ENCODE measurements around the gene PRTN3.
"Not testable (repeated sequence)": the region's sequence is repeated elsewhere in the genome, so short reads cannot be mapped to it uniquely, and the experiment has no call there.

PRTN3 gene

DNA sequence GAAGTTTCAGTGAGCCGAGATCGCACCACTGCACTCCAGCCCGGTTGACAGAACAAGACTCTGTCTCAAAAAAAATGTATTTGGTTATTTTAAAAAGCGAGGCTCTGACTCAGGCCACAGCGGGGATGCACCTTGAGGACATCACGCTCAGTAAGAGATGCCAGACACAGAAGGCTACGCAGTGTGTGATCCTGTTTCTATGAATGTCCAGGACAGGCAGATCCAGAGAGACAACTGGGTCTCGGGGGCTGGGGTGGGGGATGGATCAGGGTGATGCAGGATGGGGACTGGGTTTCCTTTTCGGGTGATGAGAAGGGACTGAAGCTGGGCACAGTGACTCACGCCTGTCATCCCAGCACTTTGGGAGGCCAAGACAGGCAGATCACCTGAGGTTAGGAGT, 46.8 kb downstream of the PRTN3 start:
- Histone ChIP-seq H4K5ac (ENCODE audit: low read length) (no peak overlapping the region), H3K56ac (ENCODE audit: low read length) (no peak overlapping the region), H2BK15ac (replicated peaks; ENCODE audit: low read depth) (no peak overlapping the region), H4K8ac (ENCODE audit: low read depth, low read length) (no peak overlapping the region), H3K4ac (ENCODE audit: low read depth, low read length) (no peak overlapping the region), H3K79me2 (ENCODE audit: control insufficient read depth, insufficient read depth, low read length) (peaks cover 3% of the 10 kb centered on the region), H3K9ac (ENCODE audit: low read length) (no peak overlapping the region), H2BK5ac (ENCODE audit: low read length) (no peak overlapping the region), H2BK120ac (ENCODE audit: low read depth, low read length) (no peak overlapping the region), H3K27me3 (ENCODE audit: insufficient read depth, low read length, poor library complexity) (no peaks in the 10 kb centered on the region), H3K4me2 (ENCODE audit: low read length) (no peak overlapping the region), H2AK5ac (ENCODE audit: low read length) (no peak overlapping the region), H3K4me1 (ENCODE audit: control insufficient read depth, low read depth, low read length) (no peaks in the 10 kb centered on the region), H3K79me1 (ENCODE audit: low read length) (no peaks in the 10 kb centered on the region), H3K4me3 (ENCODE audit: low read length) (no peak overlapping the region), H3K36me3 (ENCODE audit: control insufficient read depth, insufficient read depth, low read length) (peaks cover 2% of the 10 kb centered on the region), H3K27ac (ENCODE audit: low read depth, low read length) (no peak overlapping the region), H3K23ac (ENCODE audit: low read length) (no peak overlapping the region), H3K18ac (ENCODE audit: low read length) (no peak overlapping the region)
- no CpG with 5 or more reads among the region's 10 CpGs for WGBS (ENCODE audit: extremely low coverage, insufficient coverage, low lambda C conversion rate)
- no peak for DNase-seq

DNA sequence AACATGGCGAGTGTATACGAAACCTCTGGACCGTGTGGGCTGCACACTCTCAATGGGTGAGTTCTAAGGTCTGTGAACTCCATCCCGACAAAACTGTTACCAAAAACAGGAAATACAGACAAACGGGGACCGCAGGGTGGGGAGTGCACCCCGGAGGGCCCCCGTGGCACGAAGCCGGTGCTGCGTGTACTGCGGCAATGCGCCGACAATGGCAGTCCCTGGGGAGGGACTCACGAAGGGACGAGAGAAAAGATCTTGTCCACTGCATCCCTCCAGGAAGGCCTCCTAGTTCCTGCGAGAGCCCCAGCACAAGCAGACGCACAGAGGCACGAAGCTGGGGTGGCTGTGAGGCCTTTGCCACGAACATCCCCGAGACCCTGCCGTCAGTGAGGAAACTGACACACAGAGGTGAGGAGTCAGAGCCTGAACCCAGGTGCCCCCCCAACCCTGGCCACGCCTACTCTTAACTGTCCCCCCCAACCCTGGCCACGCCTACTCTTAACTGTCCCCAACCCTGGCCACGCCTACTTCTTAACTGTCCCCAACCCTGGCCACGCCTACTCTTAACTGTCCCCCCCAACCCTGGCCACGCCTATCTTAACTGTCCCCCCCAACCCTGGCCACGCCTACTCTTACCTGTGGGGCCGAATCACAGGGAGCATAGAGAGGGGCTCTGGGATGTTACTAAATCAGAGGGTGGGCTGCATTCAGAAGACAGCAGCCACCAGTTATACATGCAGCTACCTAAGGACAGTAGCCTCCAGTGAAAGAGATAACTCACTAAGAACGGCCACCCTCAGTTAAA, 48.0 kb downstream of the PRTN3 start:
- no peak for DNase-seq
- no peak overlapping the region for H2AK5ac ChIP-seq (ENCODE audit: low read length)
- WGBS (ENCODE audit: extremely low coverage, insufficient coverage, low lambda C conversion rate): no CpG with 5 or more reads among the region's 30 CpGs
- no peak overlapping the region for H3K23ac ChIP-seq (ENCODE audit: low read length)
- peaks cover 2% of the 10 kb centered on the region for H3K36me3 ChIP-seq (ENCODE audit: control insufficient read depth, insufficient read depth, low read length)
- no peaks in the 10 kb centered on the region for H3K4me1 ChIP-seq (ENCODE audit: control insufficient read depth, low read depth, low read length)
- peaks cover 3% of the 10 kb centered on the region for H3K79me2 ChIP-seq (ENCODE audit: control insufficient read depth, insufficient read depth, low read length)
- H4K5ac ChIP-seq (ENCODE audit: low read length): no peak overlapping the region
- H3K4ac ChIP-seq (ENCODE audit: low read depth, low read length): no peak overlapping the region
- no peak overlapping the region for H2BK120ac ChIP-seq (ENCODE audit: low read depth, low read length)
- H3K79me1 ChIP-seq (ENCODE audit: low read length): no peaks in the 10 kb centered on the region
- H3K9ac ChIP-seq (ENCODE audit: low read length): no peak overlapping the region
- H3K18ac ChIP-seq (ENCODE audit: low read length): no peak overlapping the region
- no peak overlapping the region for H3K27ac ChIP-seq (ENCODE audit: low read depth, low read length)
- no peak overlapping the region for H3K4me3 ChIP-seq (ENCODE audit: low read length)
- no peak overlapping the region for H2BK15ac ChIP-seq (replicated peaks; ENCODE audit: low read depth)
- H2BK5ac ChIP-seq (ENCODE audit: low read length): no peak overlapping the region
- no peak overlapping the region for H4K8ac ChIP-seq (ENCODE audit: low read depth, low read length)
- no peaks in the 10 kb centered on the region for H3K27me3 ChIP-seq (ENCODE audit: insufficient read depth, low read length, poor library complexity)
- H3K4me2 ChIP-seq (ENCODE audit: low read length): no peak overlapping the region
- H3K56ac ChIP-seq (ENCODE audit: low read length): no peak overlapping the region

- no peak overlapping the region for H4K5ac ChIP-seq (ENCODE audit: low read length)
- no peak overlapping the region for H2AK5ac ChIP-seq (ENCODE audit: low read length)
- H3K4ac ChIP-seq (ENCODE audit: low read depth, low read length): no peak overlapping the region
- no CpG with 5 or more reads among the region's 26 CpGs for WGBS (ENCODE audit: extremely low coverage, insufficient coverage, low lambda C conversion rate)
- no peak overlapping the region for H3K4me3 ChIP-seq (ENCODE audit: low read length)
- H4K8ac ChIP-seq (ENCODE audit: low read depth, low read length): no peak overlapping the region
- no peak overlapping the region for H3K27ac ChIP-seq (ENCODE audit: low read depth, low read length)
- H3K79me2 ChIP-seq (ENCODE audit: control insufficient read depth, insufficient read depth, low read length): peaks cover 3% of the 10 kb centered on the region
- H3K79me1 ChIP-seq (ENCODE audit: low read length): no peaks in the 10 kb centered on the region
- no peak overlapping the region for H2BK5ac ChIP-seq (ENCODE audit: low read length)
- H3K9ac ChIP-seq (ENCODE audit: low read length): no peak overlapping the region
- H3K4me1 ChIP-seq (ENCODE audit: control insufficient read depth, low read depth, low read length): no peaks in the 10 kb centered on the region
- no peak overlapping the region for H3K4me2 ChIP-seq (ENCODE audit: low read length)
- peaks cover 2% of the 10 kb centered on the region for H3K36me3 ChIP-seq (ENCODE audit: control insufficient read depth, insufficient read depth, low read length)
- no peak for DNase-seq
- no peaks in the 10 kb centered on the region for H3K27me3 ChIP-seq (ENCODE audit: insufficient read depth, low read length, poor library complexity)
- no peak overlapping the region for H2BK15ac ChIP-seq (replicated peaks; ENCODE audit: low read depth)
- no peak overlapping the region for H3K23ac ChIP-seq (ENCODE audit: low read length)
- no peak overlapping the region for H3K18ac ChIP-seq (ENCODE audit: low read length)
- no peak overlapping the region for H2BK120ac ChIP-seq (ENCODE audit: low read depth, low read length)
- H3K56ac ChIP-seq (ENCODE audit: low read length): no peak overlapping the region
Measured at GRCh38 chr19:889662-890295, 49.0 kb downstream of the PRTN3 start.

DNA sequence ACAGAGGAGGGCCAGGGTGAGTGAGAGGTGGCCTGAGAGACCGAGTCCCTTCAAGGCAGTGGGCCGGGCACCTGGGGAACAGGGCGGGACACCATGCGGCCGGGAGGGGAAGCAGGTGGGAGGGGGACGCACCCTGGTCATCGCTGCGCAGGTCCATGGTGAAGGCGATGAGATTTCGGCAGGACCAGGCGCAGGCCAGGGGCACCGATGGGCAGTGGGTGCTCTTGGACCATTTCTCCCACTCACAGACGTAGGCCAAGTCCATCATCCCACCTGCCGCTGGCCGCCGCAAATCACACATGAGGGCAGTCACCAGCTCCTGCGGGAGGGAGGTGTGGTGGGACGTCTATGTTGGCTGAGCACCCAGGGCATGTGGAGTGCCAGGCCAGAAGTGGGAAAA, 50.0 kb downstream of the PRTN3 start:
- Histone ChIP-seq H3K27me3 (ENCODE audit: insufficient read depth, low read length, poor library complexity) (no peaks in the 10 kb centered on the region), H3K23ac (ENCODE audit: low read length) (no peak overlapping the region), H3K4me1 (ENCODE audit: control insufficient read depth, low read depth, low read length) (no peaks in the 10 kb centered on the region), H3K36me3 (ENCODE audit: control insufficient read depth, insufficient read depth, low read length) (peaks cover 1% of the 10 kb centered on the region), H2AK5ac (ENCODE audit: low read length) (no peak overlapping the region), H3K4me3 (ENCODE audit: low read length) (no peak overlapping the region), H3K27ac (ENCODE audit: low read depth, low read length) (no peak overlapping the region), H3K56ac (ENCODE audit: low read length) (no peak overlapping the region), H4K8ac (ENCODE audit: low read depth, low read length) (no peak overlapping the region), H3K79me1 (ENCODE audit: low read length) (no peaks in the 10 kb centered on the region), H4K5ac (ENCODE audit: low read length) (no peak overlapping the region), H3K4me2 (ENCODE audit: low read length) (no peak overlapping the region), H3K79me2 (ENCODE audit: control insufficient read depth, insufficient read depth, low read length) (peaks cover 3% of the 10 kb centered on the region), H3K9ac (ENCODE audit: low read length) (no peak overlapping the region), H2BK15ac (replicated peaks; ENCODE audit: low read depth) (no peak overlapping the region), H3K4ac (ENCODE audit: low read depth, low read length) (no peak overlapping the region), H2BK5ac (ENCODE audit: low read length) (no peak overlapping the region), H3K18ac (ENCODE audit: low read length) (no peak overlapping the region), H2BK120ac (ENCODE audit: low read depth, low read length) (no peak overlapping the region)
- DNase-seq: no peak
- no CpG with 5 or more reads among the region's 18 CpGs for WGBS (ENCODE audit: extremely low coverage, insufficient coverage, low lambda C conversion rate)

DNA sequence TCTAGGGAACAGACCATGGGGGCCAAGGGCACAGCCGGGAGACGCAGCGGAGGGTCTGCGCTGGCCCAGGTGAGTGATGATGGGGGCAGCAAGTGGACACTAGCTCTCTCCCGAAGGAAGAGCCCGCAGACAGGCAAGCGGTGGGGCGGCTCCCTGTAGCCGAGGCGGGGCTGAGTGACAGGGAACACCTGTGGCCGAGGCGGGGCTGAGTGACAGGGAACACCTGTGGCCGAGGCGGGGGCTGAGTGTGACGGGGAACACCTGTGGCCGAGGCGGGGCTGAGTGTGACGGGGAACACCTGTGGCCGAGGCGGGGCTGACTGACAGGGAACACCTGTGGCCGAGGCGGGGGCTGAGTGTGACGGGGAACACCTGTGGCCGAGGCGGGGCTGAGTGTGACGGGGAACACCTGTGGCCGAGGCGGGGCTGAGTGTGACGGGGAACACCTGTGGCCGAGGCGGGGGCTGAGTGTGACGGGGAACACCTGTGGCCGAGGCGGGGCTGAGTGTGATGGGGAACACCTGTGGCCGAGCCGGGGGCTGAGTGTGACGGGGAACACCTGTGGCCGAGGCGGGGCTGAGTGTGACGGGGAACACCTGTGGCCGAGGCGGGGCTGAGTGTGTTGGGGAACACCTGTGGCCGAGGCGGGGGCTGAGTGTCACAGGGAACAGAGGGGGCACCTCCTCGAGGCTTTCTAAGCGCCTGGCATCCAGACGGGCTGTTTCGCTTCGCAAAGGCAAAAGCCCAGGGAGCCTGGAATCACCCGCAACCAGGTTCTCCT, 50.8 kb downstream of the PRTN3 start:
- no CpG with 5 or more reads among the region's 50 CpGs for WGBS (ENCODE audit: extremely low coverage, insufficient coverage, low lambda C conversion rate)
- not testable (repeated sequence) for H3K23ac ChIP-seq (ENCODE audit: low read length)

More for the DNA sequence above, 50.8 kb downstream of the PRTN3 start:
- H3K27ac ChIP-seq (ENCODE audit: low read depth, low read length); H3K4me2 ChIP-seq (ENCODE audit: low read length); H2BK120ac ChIP-seq (ENCODE audit: low read depth, low read length); H3K27me3 ChIP-seq (ENCODE audit: insufficient read depth, low read length, poor library complexity); DNase-seq; H3K4me3 ChIP-seq (ENCODE audit: low read length); H3K36me3 ChIP-seq (ENCODE audit: control insufficient read depth, insufficient read depth, low read length); H3K4ac ChIP-seq (ENCODE audit: low read depth, low read length); H2BK15ac ChIP-seq (replicated peaks; ENCODE audit: low read depth); H2AK5ac ChIP-seq (ENCODE audit: low read length); H2BK5ac ChIP-seq (ENCODE audit: low read length); H4K5ac ChIP-seq (ENCODE audit: low read length); H3K4me1 ChIP-seq (ENCODE audit: control insufficient read depth, low read depth, low read length); H3K79me1 ChIP-seq (ENCODE audit: low read length); H3K18ac ChIP-seq (ENCODE audit: low read length); H4K8ac ChIP-seq (ENCODE audit: low read depth, low read length); H3K79me2 ChIP-seq (ENCODE audit: control insufficient read depth, insufficient read depth, low read length): not testable (repeated sequence)
- Histone ChIP-seq H3K56ac (ENCODE audit: low read length) (peak overlapping the region; percentile 91), H3K9ac (ENCODE audit: low read length) (peak overlapping the region; percentile 84)

Measured in mesendoderm (in vitro differentiated cells).